ENCODE results near the gene MACROD2. TPM values are rescaled to one million over a fixed set of nuclear protein-coding genes. Genes with fewer than 3 reads are reported as not detected.

Gene MACROD2
- total RNA-seq, 1 donor from 2014 or later: 1.6 TPM

DNA sequence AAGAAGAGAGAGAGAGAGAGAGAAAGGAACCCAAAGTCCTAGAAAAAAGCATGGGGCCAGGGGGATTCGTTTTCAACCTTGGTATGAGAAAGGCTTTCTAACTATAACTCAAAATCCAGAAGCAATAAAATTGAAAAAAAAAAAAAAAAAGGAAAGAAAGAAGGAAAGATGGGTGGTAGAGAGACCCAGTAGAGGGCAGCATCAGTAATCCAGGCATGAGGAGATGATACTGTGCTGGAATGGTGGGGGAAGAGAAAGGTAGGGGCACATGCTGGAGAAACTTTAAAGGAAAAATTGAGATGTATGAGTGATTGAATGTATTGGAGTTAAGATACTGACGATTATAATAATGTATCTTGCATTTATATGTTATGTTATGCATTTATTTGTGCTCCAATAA, 1382.8 kb downstream of the MACROD2 start:
- TF ChIP-seq, protein P1, sequence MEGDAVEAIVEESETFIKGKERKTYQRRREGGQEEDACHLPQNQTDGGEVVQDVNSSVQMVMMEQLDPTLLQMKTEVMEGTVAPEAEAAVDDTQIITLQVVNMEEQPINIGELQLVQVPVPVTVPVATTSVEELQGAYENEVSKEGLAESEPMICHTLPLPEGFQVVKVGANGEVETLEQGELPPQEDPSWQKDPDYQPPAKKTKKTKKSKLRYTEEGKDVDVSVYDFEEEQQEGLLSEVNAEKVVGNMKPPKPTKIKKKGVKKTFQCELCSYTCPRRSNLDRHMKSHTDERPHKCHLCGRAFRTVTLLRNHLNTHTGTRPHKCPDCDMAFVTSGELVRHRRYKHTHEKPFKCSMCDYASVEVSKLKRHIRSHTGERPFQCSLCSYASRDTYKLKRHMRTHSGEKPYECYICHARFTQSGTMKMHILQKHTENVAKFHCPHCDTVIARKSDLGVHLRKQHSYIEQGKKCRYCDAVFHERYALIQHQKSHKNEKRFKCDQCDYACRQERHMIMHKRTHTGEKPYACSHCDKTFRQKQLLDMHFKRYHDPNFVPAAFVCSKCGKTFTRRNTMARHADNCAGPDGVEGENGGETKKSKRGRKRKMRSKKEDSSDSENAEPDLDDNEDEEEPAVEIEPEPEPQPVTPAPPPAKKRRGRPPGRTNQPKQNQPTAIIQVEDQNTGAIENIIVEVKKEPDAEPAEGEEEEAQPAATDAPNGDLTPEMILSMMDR (IDR thresholded peaks at IDR 0.05; ENCODE audit: insufficient read depth, low read length, severe bottlenecking): no peak
- Histone ChIP-seq H3K4me3 (ENCODE audit: low read depth, low read length) (no peak overlapping the region), H3K36me3 (ENCODE audit: control insufficient read depth, insufficient read depth, low read length) (no peaks in the 10 kb centered on the region), H3K27me3 (ENCODE audit: control insufficient read depth, insufficient read depth, low read length) (no peaks in the 10 kb centered on the region)
- FAIRE-seq (no peak), DNase-seq (ENCODE audit: low read depth) (no peak)

- TF ChIP-seq, protein P1 (IDR thresholded peaks at IDR 0.05; ENCODE audit: insufficient read depth, low read length, severe bottlenecking): no peak
- H3K36me3 ChIP-seq (ENCODE audit: control insufficient read depth, insufficient read depth, low read length): no peaks in the 10 kb centered on the region
- H3K4me3 ChIP-seq (ENCODE audit: low read depth, low read length): no peak overlapping the region
- DNase-seq (ENCODE audit: low read depth) (no peak), FAIRE-seq (no peak)
- H3K27me3 ChIP-seq (ENCODE audit: control insufficient read depth, insufficient read depth, low read length): no peaks in the 10 kb centered on the region
These were observed 1384.5 kb downstream of the MACROD2 start for GRCh38 chr20:15379681-15380296.

GRCh38 chr20:15380770-15381169, 1385.5 kb downstream of the MACROD2 start:
- FAIRE-seq: no peak
- Histone ChIP-seq H3K27me3 (ENCODE audit: control insufficient read depth, insufficient read depth, low read length) (no peaks in the 10 kb centered on the region), H3K36me3 (ENCODE audit: control insufficient read depth, insufficient read depth, low read length) (no peaks in the 10 kb centered on the region), H3K4me3 (ENCODE audit: low read depth, low read length) (no peak overlapping the region)
- TF ChIP-seq, protein P1 (IDR thresholded peaks at IDR 0.05; ENCODE audit: insufficient read depth, low read length, severe bottlenecking): no peak
- no peak for DNase-seq (ENCODE audit: low read depth)

DNA sequence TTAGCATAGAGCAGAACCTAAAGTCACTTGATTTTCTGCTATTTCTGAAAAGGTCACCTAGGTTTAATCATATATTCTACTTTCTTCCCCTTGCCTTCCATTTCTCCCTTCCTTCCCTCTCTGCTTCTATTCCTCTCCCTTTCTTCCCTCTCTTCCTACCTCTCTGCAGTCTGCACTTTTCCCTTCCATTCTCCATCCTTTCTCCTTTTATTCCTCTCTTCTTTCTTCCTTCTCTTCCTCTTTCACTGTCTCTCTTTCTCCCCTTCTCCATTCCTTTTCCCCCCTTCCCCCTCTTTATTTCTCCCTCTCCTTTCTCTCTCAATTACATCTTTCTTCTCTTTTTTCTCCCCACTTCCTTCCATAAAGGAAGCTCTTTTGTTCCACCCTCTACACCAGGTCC, 1391.9 kb downstream of the MACROD2 start:
- no peaks in the 10 kb centered on the region for H3K27me3 ChIP-seq (ENCODE audit: control insufficient read depth, insufficient read depth, low read length)
- TF ChIP-seq, protein P1 (IDR thresholded peaks at IDR 0.05; ENCODE audit: insufficient read depth, low read length, severe bottlenecking): no peak
- no peak overlapping the region for H3K4me3 ChIP-seq (ENCODE audit: low read depth, low read length)
- H3K36me3 ChIP-seq (ENCODE audit: control insufficient read depth, insufficient read depth, low read length): no peaks in the 10 kb centered on the region
- DNase-seq (ENCODE audit: low read depth) (no peak), FAIRE-seq (no peak)

DNA sequence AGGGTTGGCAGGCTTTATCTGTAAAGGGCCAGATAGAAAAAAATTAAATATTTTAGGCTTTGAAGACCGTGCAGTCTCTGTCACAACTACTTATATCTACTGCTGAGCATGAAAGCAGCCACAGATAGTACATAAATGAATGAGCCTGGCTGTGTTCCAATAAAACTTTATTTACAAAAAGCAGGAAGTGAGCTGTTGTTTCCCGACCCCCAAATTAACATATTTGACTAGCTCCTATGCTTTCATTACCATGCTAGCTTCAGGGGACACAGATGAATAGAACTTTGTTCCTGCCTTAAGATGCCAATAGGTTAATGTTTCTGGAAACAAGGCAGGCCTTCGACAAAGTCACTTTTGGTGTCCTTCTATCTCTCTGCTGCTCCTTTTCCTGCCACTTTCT, 1400.1 kb downstream of the MACROD2 start:
- Histone ChIP-seq H3K27me3 (ENCODE audit: control insufficient read depth, insufficient read depth, low read length) (no peaks in the 10 kb centered on the region), H3K36me3 (ENCODE audit: control insufficient read depth, insufficient read depth, low read length) (no peaks in the 10 kb centered on the region), H3K4me3 (ENCODE audit: low read depth, low read length) (no peak overlapping the region)
- no peak for FAIRE-seq
- DNase-seq (ENCODE audit: low read depth): no peak
- TF ChIP-seq, protein P1 (IDR thresholded peaks at IDR 0.05; ENCODE audit: insufficient read depth, low read length, severe bottlenecking): no peak

DNA sequence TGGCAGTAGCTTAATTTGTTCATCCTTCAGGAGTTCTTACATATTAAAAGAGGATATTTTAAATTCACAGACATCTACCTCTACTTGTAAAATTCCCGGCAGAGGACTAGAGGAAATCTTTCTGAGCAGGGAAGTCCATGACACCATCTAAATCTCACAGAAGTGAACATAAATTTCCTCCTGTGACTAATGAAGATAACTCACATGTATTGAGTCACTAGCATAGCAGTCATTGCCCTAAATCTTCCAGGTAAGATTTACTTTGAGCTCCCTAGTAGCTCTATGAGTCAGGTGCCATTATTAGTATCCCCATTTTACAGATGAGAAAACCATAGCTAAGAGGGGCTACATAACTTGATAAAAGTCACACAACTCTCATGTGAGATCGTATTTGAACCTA, 1400.7 kb downstream of the MACROD2 start:
- TF ChIP-seq, protein P1 (IDR thresholded peaks at IDR 0.05; ENCODE audit: insufficient read depth, low read length, severe bottlenecking): no peak
- no peaks in the 10 kb centered on the region for H3K36me3 ChIP-seq (ENCODE audit: control insufficient read depth, insufficient read depth, low read length)
- FAIRE-seq (no peak), DNase-seq (ENCODE audit: low read depth) (peak; percentile 90)
- no peaks in the 10 kb centered on the region for H3K27me3 ChIP-seq (ENCODE audit: control insufficient read depth, insufficient read depth, low read length)
- H3K4me3 ChIP-seq (ENCODE audit: low read depth, low read length): no peak overlapping the region

All from bronchial epithelial cell (primary cell).